ENCODE results near the gene LRRC75A. TPM values are rescaled to one million over a fixed set of nuclear protein-coding genes. Genes with fewer than 3 reads are reported as not detected.
A peak's percentile ranks its signal among the peaks of the same experiment; 100 is the strongest.

LRRC75A gene
- total RNA-seq, 6 donors from 2014 or later: 2.1 to 7.3 (median 5.2) TPM

- H3K27ac ChIP-seq: peak overlapping the region in 3 of 4 donors; percentile 36 to 63 (median 52)
- DNase-seq: peak; percentile 79 to 89
- ATAC-seq (ENCODE audit: low FRiP score in 2 of 2): peak; percentile 59 to 81
- H3K36me3 ChIP-seq: no peaks in the 10 kb centered on the region
- no peaks in the 10 kb centered on the region for H3K9me3 ChIP-seq
- no peak for TF ChIP-seq CTCF (IDR thresholded peaks at IDR 0.05)
- peak in 1 of 2 donors; percentile 43 for TF ChIP-seq POLR2AphosphoS5 (IDR thresholded peaks at IDR 0.05)
- 38 to 44% methylated on average over 15 to 24 of the region's 24 CpGs for WGBS, 2 donors
- peaks cover 23 to 33% (median 27%) of the 10 kb centered on the region in 4 donors for H3K4me1 ChIP-seq
- no peaks in the 10 kb centered on the region for H3K27me3 ChIP-seq
- peak overlapping the region in 2 of 4 donors; percentile 26 for H3K4me3 ChIP-seq
Measured at GRCh38 chr17:16486373-16487250, 5.4 kb downstream of the LRRC75A start.

- 79 to 80% methylated on average over 19 of the region's 19 CpGs for WGBS, 2 donors
- no peak overlapping the region for H3K4me3 ChIP-seq
- ATAC-seq (ENCODE audit: low FRiP score in 2 of 2) (no peak), DNase-seq (no peak)
- peaks cover 15 to 19% (median 18%) of the 10 kb centered on the region in 4 donors for H3K4me1 ChIP-seq
- no peaks in the 10 kb centered on the region for H3K9me3 ChIP-seq
- H3K27me3 ChIP-seq: no peaks in the 10 kb centered on the region
- no peaks in the 10 kb centered on the region for H3K36me3 ChIP-seq
- H3K27ac ChIP-seq: no peak overlapping the region
- no peak for TF ChIP-seq CTCF (IDR thresholded peaks at IDR 0.05)
Measured at GRCh38 chr17:16484445-16485175, 7.4 kb downstream of the LRRC75A start.

GRCh38 chr17:16483021-16483645 lies 8.9 kb downstream of the LRRC75A start:
- DNase-seq: no peak
- Histone ChIP-seq H3K4me1 (peaks cover 15 to 19% (median 18%) of the 10 kb centered on the region in 4 donors), H3K27ac (no peak overlapping the region), H3K4me3 (no peak overlapping the region), H3K9me3 (no peaks in the 10 kb centered on the region), H3K27me3 (no peaks in the 10 kb centered on the region), H3K36me3 (no peaks in the 10 kb centered on the region)
- ATAC-seq (ENCODE audit: low FRiP score in 2 of 2): no peak
- 90 to 94% methylated on average over 2 to 8 of the region's 8 CpGs for WGBS, 2 donors
- no peak for TF ChIP-seq EP300 (IDR thresholded peaks at IDR 0.05)
- no peak for TF ChIP-seq CTCF (IDR thresholded peaks at IDR 0.05)
- no peak for TF ChIP-seq POLR2A (IDR thresholded peaks at IDR 0.05)
- TF ChIP-seq POLR2AphosphoS5 (IDR thresholded peaks at IDR 0.05): no peak

- ATAC-seq (ENCODE audit: low FRiP score in 2 of 2) (no peak), DNase-seq (peak in 1 of 2 donors; percentile 47)
- H3K4me1 ChIP-seq: peaks cover 15 to 17% (median 17%) of the 10 kb centered on the region in 4 donors
- WGBS, 2 donors: 75 to 93% methylated on average over 2 to 7 of the region's 8 CpGs
- TF ChIP-seq EP300 (IDR thresholded peaks at IDR 0.05): no peak
- no peak for TF ChIP-seq POLR2A (IDR thresholded peaks at IDR 0.05)
- no peak for TF ChIP-seq CTCF (IDR thresholded peaks at IDR 0.05)
- TF ChIP-seq POLR2AphosphoS5 (IDR thresholded peaks at IDR 0.05): no peak
- H3K27ac ChIP-seq: no peak overlapping the region
- no peaks in the 10 kb centered on the region for H3K9me3 ChIP-seq
- no peaks in the 10 kb centered on the region for H3K36me3 ChIP-seq
- no peaks in the 10 kb centered on the region for H3K27me3 ChIP-seq
- no peak overlapping the region for H3K4me3 ChIP-seq
Measured at GRCh38 chr17:16482253-16482652, 9.7 kb downstream of the LRRC75A start.
